HCT116 (cell line): ENCODE results near the gene LEKR1.

Experiments used
- ATF3 ChIP-seq: IDR thresholded peaks from 2 replicates; pipeline ENCODE4 v1.6.1; 2012
- CTCF ChIP-seq, 3 experiments: fragments of 200-600 bp in 1 of 3; sonication (generic) in 1 of 3; IDR thresholded peaks in 2 of 3; conservative IDR thresholded peaks in 1 of 3; 2 replicates each; pipeline ENCODE4 v1.5.1; 2012 to 2017; ENCODE audit warnings: low read depth in 2 of 3, low read length in 2 of 3, antibody characterized with exemption in 1 of 3, borderline replicate concordance in 1 of 3, control low read depth in 1 of 3, mild to moderate bottlenecking in 1 of 3, mixed read lengths in 1 of 3, mixed run types in 1 of 3, moderate library complexity in 1 of 3; ENCODE audit not compliant: insufficient read depth in 1 of 3
- EZH2phosphoT487 ChIP-seq: fragments of 200-600 bp; IDR thresholded peaks from 2 replicates; pipeline ENCODE4 v1.6.1; 2018; ENCODE audit warnings: antibody characterized with exemption, borderline replicate concordance
- POLR2AphosphoS5 ChIP-seq: IDR thresholded peaks from 2 replicates; pipeline ENCODE4 v1.6.1; 2011; ENCODE audit warnings: mild to moderate bottlenecking, low read depth, low read length, moderate library complexity
- RAD21 ChIP-seq: IDR thresholded peaks from 2 replicates; pipeline ENCODE4 v1.6.1; 2012; ENCODE audit warnings: low read depth, mild to moderate bottlenecking

- no peak for TF ChIP-seq CTCF (IDR thresholded peaks at IDR 0.05 in 2 of 3, conservative IDR thresholded peaks at IDR 0.05 in 1 of 3; ENCODE audit: borderline replicate concordance in 1 of 3, insufficient read depth in 1 of 3, low read depth in 2 of 3, low read length in 2 of 3)
- no peak for TF ChIP-seq POLR2AphosphoS5
- TF ChIP-seq ATF3: no peak
- no peak for TF ChIP-seq RAD21
- no peak for TF ChIP-seq EZH2phosphoT487
Observed at GRCh38 chr3:156790156-156790555, 36.0 kb upstream of the LEKR1 start.
